Activated CD8-positive, alpha-beta memory T cell treated with anti-CD3 and anti-CD28 coated beads for 1 hour (primary cell): Measurements from ENCODE around the gene PLIN3.
"Not testable (repeated sequence)": the region's sequence is repeated elsewhere in the genome, so short reads cannot be mapped to it uniquely, and the experiment has no call there.

Experiments used
- DNase-seq, 2 donors: peaks; one replicate each; pipeline ENCODE4 v3.0.0-alpha.2; 2020; ENCODE audit warnings: low read depth in 1 of 2; ENCODE audit errors: extremely low read depth in 1 of 2

PLIN3 gene

DNA sequence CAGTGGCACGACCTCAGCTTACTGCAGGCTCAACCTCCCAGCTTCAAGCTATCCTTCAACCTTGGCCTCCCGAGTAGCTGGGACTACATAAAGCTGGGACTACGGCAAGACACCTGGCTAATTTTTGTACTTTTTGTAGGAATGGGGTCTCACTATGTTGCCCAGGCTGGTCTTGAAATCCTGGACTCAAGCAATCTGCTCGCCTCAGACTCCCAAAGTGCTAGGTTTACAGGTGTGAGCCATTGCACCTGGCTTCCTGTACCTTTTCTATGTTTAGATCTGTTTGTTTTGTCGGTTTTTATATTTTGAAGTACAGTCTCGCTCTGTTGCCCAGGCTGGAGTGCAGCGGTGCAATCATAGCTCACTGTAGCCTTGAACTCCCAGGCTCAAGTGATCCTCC is 18.4 kb downstream of the PLIN3 start:
- no peak for DNase-seq

DNA sequence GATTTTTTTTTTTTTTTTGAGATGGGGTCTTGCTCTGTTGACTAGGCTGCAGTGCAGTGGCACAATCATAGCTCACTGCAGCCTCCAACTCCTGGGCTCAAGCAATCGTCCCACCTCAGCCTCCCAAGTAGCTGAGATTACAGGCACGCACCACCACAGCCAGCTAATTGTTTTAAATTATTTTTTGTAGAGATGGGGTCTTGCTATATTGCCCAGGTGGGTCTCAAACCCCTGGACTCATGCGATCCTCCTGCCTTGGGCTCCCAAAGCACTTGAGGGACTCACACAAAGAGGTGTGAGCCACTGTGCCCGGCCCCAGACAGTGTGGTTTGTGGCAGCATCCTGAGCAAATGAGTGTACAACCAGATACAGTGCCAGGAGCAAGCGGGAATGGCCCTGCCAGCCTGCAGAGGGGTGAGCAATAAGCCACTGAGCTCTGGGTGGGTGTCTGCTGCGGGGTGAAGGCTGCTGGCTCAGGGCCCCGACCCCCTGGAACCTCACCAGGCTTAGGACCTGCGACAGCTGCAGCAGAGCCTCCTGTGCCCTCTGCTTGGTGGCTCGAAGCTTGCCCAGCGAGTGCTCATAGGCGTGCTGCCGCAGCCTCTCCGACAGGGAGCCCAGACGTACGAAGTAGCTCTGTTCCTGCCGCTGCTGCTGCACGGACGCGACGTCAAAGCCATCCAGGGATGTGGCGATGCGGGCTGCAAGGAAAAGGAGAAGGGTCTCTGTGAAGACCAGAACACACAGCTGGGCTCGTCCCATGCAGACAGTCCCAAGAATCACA is 20.1 kb downstream of the PLIN3 start:
- DNase-seq, result no peak

GRCh38 chr19:4845975-4846374 is 21.5 kb downstream of the PLIN3 start:
- DNase-seq, result not testable (repeated sequence)

DNA sequence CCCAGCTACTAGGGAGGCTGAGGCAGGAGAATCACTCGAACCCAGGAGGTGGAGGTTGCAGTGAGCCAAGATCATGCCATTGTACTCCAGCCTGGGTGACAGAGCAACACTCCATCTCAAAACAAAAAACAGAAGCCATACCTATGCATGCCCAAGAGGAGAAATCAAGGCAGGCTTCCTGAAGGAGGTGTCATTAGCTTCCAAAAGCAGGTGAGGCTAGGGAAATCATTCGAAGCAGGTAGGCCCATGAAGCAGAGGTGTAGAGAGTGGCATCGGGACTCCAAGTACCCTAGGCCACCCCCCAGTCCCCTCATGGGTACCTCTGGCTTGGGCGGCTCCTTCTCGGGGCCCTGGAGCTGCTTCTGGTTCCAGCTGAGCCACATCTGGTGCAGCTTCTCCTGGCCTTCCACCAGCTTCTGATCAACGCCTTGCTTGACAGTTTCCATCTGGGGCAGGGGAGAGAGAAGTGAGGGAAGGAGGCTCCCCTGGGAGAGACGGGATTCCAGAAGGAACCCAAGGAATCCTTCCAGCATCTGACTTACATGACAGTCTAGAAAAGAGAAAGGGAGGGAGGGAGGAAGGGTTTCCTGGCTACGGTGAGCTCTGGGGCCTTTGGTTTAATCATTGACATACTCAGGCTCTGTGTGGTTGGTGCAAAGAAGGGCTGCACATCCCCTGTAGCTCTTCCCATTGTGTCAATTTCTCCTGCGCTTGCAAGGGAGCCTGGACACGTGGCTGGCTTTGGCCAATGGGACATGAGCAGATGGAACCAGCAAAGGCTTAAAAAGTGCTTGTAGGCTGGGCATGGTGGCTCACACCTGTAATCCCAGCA is 22.9 kb downstream of the PLIN3 start:
- DNase-seq, result no peak

DNA sequence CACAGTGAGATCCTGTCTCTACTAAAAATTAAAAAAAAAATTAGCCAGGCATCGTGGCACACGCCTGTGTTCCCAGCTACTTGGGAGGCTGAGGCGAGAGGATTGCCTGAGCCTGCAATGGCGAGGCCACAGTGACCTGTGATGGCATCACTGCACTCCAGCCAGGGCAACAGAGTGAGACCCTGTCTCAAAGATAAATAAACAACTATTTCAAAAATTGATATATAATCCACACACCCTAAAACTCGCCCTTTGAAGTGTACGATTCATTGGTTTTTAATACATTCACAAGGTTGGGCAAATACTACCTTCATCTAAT is 23.9 kb downstream of the PLIN3 start:
- no peak for DNase-seq

- no peak for DNase-seq
These were observed 28.3 kb downstream of the PLIN3 start for GRCh38 chr19:4839192-4839591.

GRCh38 chr19:4832776-4833175 is 34.7 kb downstream of the PLIN3 start:
- no peak for DNase-seq

DNA sequence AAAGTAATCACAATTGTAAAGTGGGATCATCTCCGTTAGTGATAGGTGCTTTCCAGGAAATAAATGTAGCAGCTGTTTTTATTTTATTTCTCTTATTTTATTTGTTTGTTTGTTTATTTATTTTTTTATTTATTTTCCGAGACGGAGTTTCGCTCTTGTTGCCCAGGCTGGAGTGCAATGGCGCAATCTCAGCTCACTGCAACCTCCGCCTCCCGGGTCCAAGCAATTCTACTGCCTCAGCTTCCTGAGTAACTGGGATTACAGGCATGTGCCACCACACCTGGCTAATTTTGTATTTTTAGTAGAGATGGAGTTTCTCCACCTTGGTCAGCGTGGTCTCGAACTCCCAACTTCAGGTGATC is 35.5 kb downstream of the PLIN3 start:
- not testable (repeated sequence) for DNase-seq

- peak; percentile 33 to 60 for DNase-seq
These were observed 36.0 kb downstream of the PLIN3 start, which contains the start of gene TICAM1 for GRCh38 chr19:4831304-4831978. TICAM1 (minus strand) TSS chr19:4831712; CDS start chr19:4818377, 13,335 bp downstream.

GRCh38 chr19:4830768-4831265 is 36.6 kb downstream of the PLIN3 start:
- no peak for DNase-seq

- no peak for DNase-seq
These were observed 37.1 kb downstream of the PLIN3 start for GRCh38 chr19:4830332-4830731.

DNA sequence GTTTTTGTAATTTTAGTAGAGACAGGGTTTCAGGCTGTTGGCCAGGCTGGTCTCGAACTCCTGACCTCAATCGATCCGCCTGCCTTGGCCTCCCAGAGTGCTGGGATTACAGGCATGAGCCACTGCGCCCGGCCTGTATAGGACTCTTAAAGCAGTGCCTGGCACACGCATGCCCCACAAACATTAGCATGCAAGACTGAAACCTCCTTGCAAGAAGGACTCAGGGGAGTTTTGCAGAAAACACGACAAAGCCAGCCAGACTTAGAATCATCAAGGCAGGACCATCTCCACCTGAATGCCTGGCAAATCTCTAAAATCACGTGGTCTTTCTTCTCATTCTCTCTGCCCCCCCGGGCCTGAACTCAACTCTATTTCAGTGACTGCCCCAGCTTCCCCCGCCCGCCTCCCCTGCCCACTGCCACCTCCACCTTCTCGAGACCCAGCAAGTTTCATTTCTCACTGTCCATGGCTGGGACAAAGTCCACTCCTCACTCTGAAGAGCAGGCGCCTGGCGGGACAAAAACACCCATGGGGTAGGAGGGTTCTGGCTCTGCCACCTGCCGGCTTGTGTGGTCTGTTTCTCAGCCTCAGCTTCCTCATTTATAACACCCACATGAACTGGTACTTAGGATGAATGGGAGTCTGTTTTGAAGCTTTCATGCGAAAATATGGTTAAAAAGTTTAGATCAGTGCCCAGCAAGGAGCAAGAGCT is 38.3 kb downstream of the PLIN3 start:
- DNase-seq, result no peak

- no peak for DNase-seq
These were observed 43.9 kb downstream of the PLIN3 start for GRCh38 chr19:4823577-4823976.

- not testable (repeated sequence) for DNase-seq
These were observed 45.1 kb downstream of the PLIN3 start for GRCh38 chr19:4822354-4822753.

- DNase-seq, result no peak
These were observed 46.2 kb downstream of the PLIN3 start for GRCh38 chr19:4821265-4821664.

DNA sequence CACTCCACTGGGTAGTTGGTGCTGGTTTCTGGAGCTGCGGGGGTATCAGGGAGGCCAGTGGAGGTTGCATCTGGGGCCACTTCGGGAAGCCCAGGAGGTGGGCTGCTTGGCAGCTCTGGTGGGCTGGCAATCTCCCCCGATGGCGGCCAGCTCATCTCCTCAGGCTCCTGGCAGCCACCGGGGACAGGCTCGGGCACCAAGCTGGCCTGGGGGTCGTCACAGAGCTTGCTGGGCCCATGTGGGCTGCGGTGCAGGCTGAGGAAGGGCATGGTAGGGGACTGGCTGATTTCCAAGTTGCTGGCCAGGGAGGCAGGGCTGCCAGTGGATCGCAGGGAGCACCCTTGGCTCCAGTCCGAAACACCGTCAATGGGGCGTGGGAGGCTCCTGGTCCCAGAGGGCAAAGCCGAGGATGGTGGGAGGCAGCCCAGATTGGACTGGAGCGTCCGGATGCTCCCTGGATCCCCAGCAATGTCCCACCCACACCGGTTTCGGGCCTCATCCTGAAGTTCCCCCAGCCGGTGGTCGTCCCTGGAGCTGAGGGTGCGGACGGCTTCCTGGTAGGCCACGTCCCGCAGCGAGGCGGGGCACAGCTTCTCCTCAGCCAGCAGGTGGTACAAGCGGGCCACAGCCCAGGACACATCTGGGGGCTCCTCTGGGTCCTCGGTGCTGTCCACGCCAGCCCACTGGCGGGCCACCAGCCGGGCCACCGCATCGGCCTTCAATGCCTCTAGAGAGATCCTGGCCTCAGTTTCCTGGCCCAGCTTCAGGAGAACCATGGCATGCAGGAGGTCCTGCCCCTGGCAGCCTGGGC is 49.8 kb downstream of the PLIN3 start:
- no peak for DNase-seq

DNA sequence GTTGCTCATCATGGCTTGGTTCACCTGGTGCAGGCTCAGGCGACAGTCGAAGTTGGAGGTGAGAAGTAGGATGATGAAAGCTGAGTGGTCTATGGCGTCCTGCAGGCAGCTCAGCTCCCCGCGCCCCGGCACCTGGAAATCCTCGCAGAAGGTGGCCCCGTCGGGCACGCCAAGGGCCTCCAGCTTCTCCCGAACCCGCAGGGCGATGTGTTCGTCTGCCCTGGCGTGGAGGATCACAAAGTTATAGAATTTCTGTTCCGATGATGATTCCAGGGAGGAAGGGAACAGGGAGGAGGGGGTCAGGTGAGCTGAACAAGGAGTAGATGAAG is 50.6 kb downstream of the PLIN3 start:
- DNase-seq, result no peak

GRCh38 chr19:4816202-4816949 is 51.1 kb downstream of the PLIN3 start:
- no peak for DNase-seq

DNA sequence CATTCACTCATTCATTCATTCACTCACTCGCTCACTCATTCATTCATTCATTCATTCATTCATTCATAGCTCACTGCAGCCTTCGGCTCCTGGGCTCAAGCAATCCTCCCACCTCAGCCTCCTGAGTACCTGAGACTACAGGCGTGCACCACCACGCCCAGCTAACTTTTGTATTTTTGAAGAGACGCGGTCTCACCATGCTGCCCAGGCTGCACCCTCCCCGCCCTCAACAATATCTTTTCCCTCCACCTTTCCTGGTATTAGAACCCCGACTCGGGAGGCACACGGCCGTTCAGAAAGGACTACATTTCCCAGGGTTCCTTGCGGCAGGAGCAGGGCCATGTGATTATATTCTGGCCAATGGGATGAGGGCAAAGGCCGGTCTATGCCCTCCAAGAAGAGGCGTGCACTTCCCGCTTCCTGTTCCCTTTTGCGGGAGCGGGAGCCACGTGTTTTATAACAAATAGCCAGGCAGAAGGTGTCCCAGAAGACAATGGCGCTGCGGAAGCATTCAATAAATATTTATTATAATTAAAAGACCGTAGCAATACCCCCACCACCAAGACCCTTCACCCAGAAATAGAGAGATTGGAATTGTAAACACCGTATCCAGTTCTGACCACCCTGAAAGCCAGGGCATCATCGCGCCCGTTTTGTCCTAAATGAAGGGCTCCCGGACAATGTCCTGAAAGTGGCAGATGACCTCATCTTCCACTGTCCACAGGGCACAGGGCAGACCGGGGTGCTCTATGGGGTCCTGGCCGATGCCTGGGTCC is 51.9 kb downstream of the PLIN3 start:
- peak; percentile 36 to 45 for DNase-seq
